ENCODE results near the gene MRPL33.
A peak's percentile ranks its signal among the peaks of the same experiment; 100 is the strongest.

Gene MRPL33

GRCh38 chr2:27798948-27799645 is 27.6 kb downstream of the MRPL33 start:
- H3K9me3 Mint-ChIP-seq, result peaks cover 8% of the 10 kb centered on the region
- peaks cover 66% of the 10 kb centered on the region for H3K4me1 Mint-ChIP-seq (ENCODE audit: low read depth)
- no peaks in the 10 kb centered on the region for H3K27me3 Mint-ChIP-seq
- intact Hi-C loops (cut with micrococcal nuclease), result no loop called here
- H3K4me3 Mint-ChIP-seq, result no peak overlapping the region
- no peak overlapping the region for H3K27ac Mint-ChIP-seq
- H3K36me3 Mint-ChIP-seq (ENCODE audit: low read depth), result no peaks in the 10 kb centered on the region

GRCh38 chr2:27799646-27800010 is 28.1 kb downstream of the MRPL33 start:
- no peak overlapping the region for H3K27ac Mint-ChIP-seq
- H3K9me3 Mint-ChIP-seq, result peaks cover 8% of the 10 kb centered on the region

GRCh38 chr2:27800856-27801255 is 29.3 kb downstream of the MRPL33 start:
- Mint-ChIP-seq H3K27me3 (no peaks in the 10 kb centered on the region), H3K36me3 (ENCODE audit: low read depth) (no peaks in the 10 kb centered on the region), H3K9me3 (peaks cover 8% of the 10 kb centered on the region), H3K27ac (no peak overlapping the region), H3K4me1 (ENCODE audit: low read depth) (peaks cover 68% of the 10 kb centered on the region), H3K4me3 (no peak overlapping the region)
- intact Hi-C loops (cut with micrococcal nuclease), result no loop called here

More at GRCh38 chr2:27799646-27800010, 28.1 kb downstream of the MRPL33 start:
- no peaks in the 10 kb centered on the region for H3K36me3 Mint-ChIP-seq (ENCODE audit: low read depth)
- peaks cover 71% of the 10 kb centered on the region for H3K4me1 Mint-ChIP-seq (ENCODE audit: low read depth)
- no peaks in the 10 kb centered on the region for H3K27me3 Mint-ChIP-seq
- no peak overlapping the region for H3K4me3 Mint-ChIP-seq
- intact Hi-C loops (cut with micrococcal nuclease), result no loop called here

- Mint-ChIP-seq H3K9me3 (peaks cover 8% of the 10 kb centered on the region), H3K36me3 (ENCODE audit: low read depth) (no peaks in the 10 kb centered on the region), H3K4me1 (ENCODE audit: low read depth) (peaks cover 56% of the 10 kb centered on the region), H3K27ac (no peak overlapping the region), H3K4me3 (no peak overlapping the region), H3K27me3 (no peaks in the 10 kb centered on the region)
- intact Hi-C loops (cut with micrococcal nuclease), result no loop called here
Observed at GRCh38 chr2:27802547-27802946, 31.0 kb downstream of the MRPL33 start.

GRCh38 chr2:27803046-27803445 is 31.5 kb downstream of the MRPL33 start:
- Mint-ChIP-seq H3K27ac (no peak overlapping the region), H3K9me3 (peaks cover 8% of the 10 kb centered on the region), H3K4me3 (no peak overlapping the region), H3K4me1 (ENCODE audit: low read depth) (peaks cover 57% of the 10 kb centered on the region), H3K36me3 (ENCODE audit: low read depth) (no peaks in the 10 kb centered on the region), H3K27me3 (no peaks in the 10 kb centered on the region)
- intact Hi-C loops (cut with micrococcal nuclease), result no loop called here

GRCh38 chr2:27804146-27804545 is 32.6 kb downstream of the MRPL33 start:
- no peak overlapping the region for H3K4me3 Mint-ChIP-seq
- H3K4me1 Mint-ChIP-seq (ENCODE audit: low read depth), result peaks cover 56% of the 10 kb centered on the region
- no peaks in the 10 kb centered on the region for H3K36me3 Mint-ChIP-seq (ENCODE audit: low read depth)
- no peaks in the 10 kb centered on the region for H3K27me3 Mint-ChIP-seq
- intact Hi-C loops (cut with micrococcal nuclease), result no loop called here
- no peak overlapping the region for H3K27ac Mint-ChIP-seq
- H3K9me3 Mint-ChIP-seq, result no peaks in the 10 kb centered on the region

- Mint-ChIP-seq H3K36me3 (ENCODE audit: low read depth) (no peaks in the 10 kb centered on the region), H3K4me3 (no peak overlapping the region), H3K4me1 (ENCODE audit: low read depth) (peaks cover 61% of the 10 kb centered on the region), H3K27ac (no peak overlapping the region), H3K27me3 (no peaks in the 10 kb centered on the region), H3K9me3 (no peaks in the 10 kb centered on the region)
- intact Hi-C loops (cut with micrococcal nuclease), result no loop called here
Observed at GRCh38 chr2:27805180-27805579, 33.7 kb downstream of the MRPL33 start.

- Mint-ChIP-seq H3K4me3 (no peak overlapping the region), H3K27ac (no peak overlapping the region), H3K4me1 (ENCODE audit: low read depth) (peaks cover 72% of the 10 kb centered on the region), H3K9me3 (no peaks in the 10 kb centered on the region), H3K36me3 (ENCODE audit: low read depth) (no peaks in the 10 kb centered on the region), H3K27me3 (no peaks in the 10 kb centered on the region)
- intact Hi-C loops (cut with micrococcal nuclease), result no loop called here
Observed at GRCh38 chr2:27806311-27807059, 35.0 kb downstream of the MRPL33 start.

GRCh38 chr2:27807476-27807875 is 36.0 kb downstream of the MRPL33 start:
- Mint-ChIP-seq H3K27ac (no peak overlapping the region), H3K36me3 (ENCODE audit: low read depth) (no peaks in the 10 kb centered on the region)
- intact Hi-C loops (cut with micrococcal nuclease), result no loop called here

GRCh38 chr2:27808418-27808817 is 36.9 kb downstream of the MRPL33 start:
- Mint-ChIP-seq H3K4me3 (no peak overlapping the region), H3K27ac (no peak overlapping the region), H3K4me1 (ENCODE audit: low read depth) (peaks cover 56% of the 10 kb centered on the region), H3K36me3 (ENCODE audit: low read depth) (no peaks in the 10 kb centered on the region), H3K27me3 (no peaks in the 10 kb centered on the region), H3K9me3 (no peaks in the 10 kb centered on the region)
- intact Hi-C loops (cut with micrococcal nuclease), result no loop called here

More at GRCh38 chr2:27807476-27807875, 36.0 kb downstream of the MRPL33 start:
- no peak overlapping the region for H3K4me3 Mint-ChIP-seq
- H3K4me1 Mint-ChIP-seq (ENCODE audit: low read depth), result peaks cover 65% of the 10 kb centered on the region
- no peaks in the 10 kb centered on the region for H3K9me3 Mint-ChIP-seq
- H3K27me3 Mint-ChIP-seq, result no peaks in the 10 kb centered on the region

- intact Hi-C loops (cut with micrococcal nuclease), result no loop called here
- no peaks in the 10 kb centered on the region for H3K36me3 Mint-ChIP-seq (ENCODE audit: low read depth)
- H3K4me1 Mint-ChIP-seq (ENCODE audit: low read depth), result peaks cover 52% of the 10 kb centered on the region
- H3K9me3 Mint-ChIP-seq, result no peaks in the 10 kb centered on the region
- H3K27me3 Mint-ChIP-seq, result no peaks in the 10 kb centered on the region
- H3K4me3 Mint-ChIP-seq, result no peak overlapping the region
- H3K27ac Mint-ChIP-seq, result no peak overlapping the region
Observed at GRCh38 chr2:27808984-27809383, 37.5 kb downstream of the MRPL33 start.

- H3K9me3 Mint-ChIP-seq, result no peaks in the 10 kb centered on the region
- intact Hi-C loops (cut with micrococcal nuclease), result no loop called here
- H3K27ac Mint-ChIP-seq, result no peak overlapping the region
- H3K4me1 Mint-ChIP-seq (ENCODE audit: low read depth), result peaks cover 52% of the 10 kb centered on the region
- no peaks in the 10 kb centered on the region for H3K36me3 Mint-ChIP-seq (ENCODE audit: low read depth)
- no peaks in the 10 kb centered on the region for H3K27me3 Mint-ChIP-seq
- H3K4me3 Mint-ChIP-seq, result no peak overlapping the region
Observed at GRCh38 chr2:27809761-27810241, 38.3 kb downstream of the MRPL33 start.

GRCh38 chr2:27810455-27810854 is 38.9 kb downstream of the MRPL33 start:
- intact Hi-C loops (cut with micrococcal nuclease), result no loop called here
- no peak overlapping the region for H3K4me3 Mint-ChIP-seq

GRCh38 chr2:27811768-27812167 is 40.2 kb downstream of the MRPL33 start:
- no peaks in the 10 kb centered on the region for H3K27me3 Mint-ChIP-seq
- H3K4me1 Mint-ChIP-seq (ENCODE audit: low read depth), result peaks cover 60% of the 10 kb centered on the region
- no peaks in the 10 kb centered on the region for H3K9me3 Mint-ChIP-seq
- H3K36me3 Mint-ChIP-seq (ENCODE audit: low read depth), result no peaks in the 10 kb centered on the region
- H3K4me3 Mint-ChIP-seq, result no peak overlapping the region
- no peak overlapping the region for H3K27ac Mint-ChIP-seq
- intact Hi-C loops (cut with micrococcal nuclease), result no loop called here

More at GRCh38 chr2:27810455-27810854, 38.9 kb downstream of the MRPL33 start:
- Mint-ChIP-seq H3K4me1 (ENCODE audit: low read depth) (peaks cover 54% of the 10 kb centered on the region), H3K9me3 (no peaks in the 10 kb centered on the region), H3K36me3 (ENCODE audit: low read depth) (no peaks in the 10 kb centered on the region), H3K27ac (peak overlapping the region; percentile 35), H3K27me3 (no peaks in the 10 kb centered on the region)

Measured in dendritic cell treated with granulocyte-macrophage colony-stimulating factor and Interleukin-4, amounts not matched to agents 40 ng/mL and 50 ng/mL, for 4 days (primary cell).